ENCODE results near the gene FAM83G. TPM values are rescaled to one million over a fixed set of nuclear protein-coding genes. Genes with fewer than 3 reads are reported as not detected.
"Not testable (repeated sequence)": the region's sequence is repeated elsewhere in the genome, so short reads cannot be mapped to it uniquely, and the experiment has no call there.

FAM83G gene
- 1.3 and 1.8 TPM in 2 replicates for total RNA-seq
- long read RNA-seq, partial matches to known transcripts, result 1 of 1 reads
- long read RNA-seq, other reads (novel, unspliced or antisense), result 0 of 1 reads

DNA sequence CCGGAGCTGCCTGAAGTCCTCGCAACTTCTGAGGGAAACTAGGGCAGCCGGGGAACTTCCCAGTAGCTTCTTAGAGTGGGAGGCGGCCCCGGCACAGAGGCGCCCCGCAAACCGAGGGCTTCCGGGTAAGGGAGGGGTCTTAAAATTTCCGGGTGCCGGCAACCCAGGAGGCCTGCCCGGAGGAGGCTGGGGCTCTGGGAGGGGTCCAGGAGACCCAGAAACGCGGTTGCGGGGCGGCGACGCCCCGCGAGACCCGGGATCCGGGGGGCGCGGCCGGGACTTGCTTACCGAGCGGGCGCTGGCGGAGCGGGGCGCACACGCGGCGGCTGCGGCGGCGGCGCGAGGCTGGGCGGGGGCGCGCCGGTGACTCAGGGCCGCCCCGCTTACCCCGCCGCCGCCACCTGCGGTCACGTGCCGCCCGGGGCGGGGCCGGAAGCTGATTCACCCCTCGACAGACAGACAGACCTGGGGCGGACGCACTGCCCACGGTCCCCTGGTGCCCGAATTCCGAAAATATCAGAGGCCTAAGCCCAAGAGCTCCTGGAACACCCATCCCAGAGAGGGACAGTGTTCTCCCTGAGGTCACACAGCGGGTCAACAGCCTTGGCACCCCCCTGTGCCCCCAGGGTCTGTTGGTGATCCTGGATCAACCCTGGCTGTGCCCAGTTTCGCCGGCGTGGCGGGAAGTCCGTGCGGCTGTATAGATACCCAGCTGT, at the start of gene FAM83G:
Gene FAM83G, minus strand, starts transcription at position 344 of the 716 bp plus-strand sequence. CDS start 723 bp downstream, outside the sequence.
- TF ChIP-seq, protein P1, sequence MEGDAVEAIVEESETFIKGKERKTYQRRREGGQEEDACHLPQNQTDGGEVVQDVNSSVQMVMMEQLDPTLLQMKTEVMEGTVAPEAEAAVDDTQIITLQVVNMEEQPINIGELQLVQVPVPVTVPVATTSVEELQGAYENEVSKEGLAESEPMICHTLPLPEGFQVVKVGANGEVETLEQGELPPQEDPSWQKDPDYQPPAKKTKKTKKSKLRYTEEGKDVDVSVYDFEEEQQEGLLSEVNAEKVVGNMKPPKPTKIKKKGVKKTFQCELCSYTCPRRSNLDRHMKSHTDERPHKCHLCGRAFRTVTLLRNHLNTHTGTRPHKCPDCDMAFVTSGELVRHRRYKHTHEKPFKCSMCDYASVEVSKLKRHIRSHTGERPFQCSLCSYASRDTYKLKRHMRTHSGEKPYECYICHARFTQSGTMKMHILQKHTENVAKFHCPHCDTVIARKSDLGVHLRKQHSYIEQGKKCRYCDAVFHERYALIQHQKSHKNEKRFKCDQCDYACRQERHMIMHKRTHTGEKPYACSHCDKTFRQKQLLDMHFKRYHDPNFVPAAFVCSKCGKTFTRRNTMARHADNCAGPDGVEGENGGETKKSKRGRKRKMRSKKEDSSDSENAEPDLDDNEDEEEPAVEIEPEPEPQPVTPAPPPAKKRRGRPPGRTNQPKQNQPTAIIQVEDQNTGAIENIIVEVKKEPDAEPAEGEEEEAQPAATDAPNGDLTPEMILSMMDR (conservative IDR thresholded peaks at IDR 0.05), result no peak
- no peak for DNase-seq (ENCODE audit: low read depth, low spot score)
- Mint-ChIP-seq H3K9me3 (no peaks in the 10 kb centered on the region), H3K36me3 (ENCODE audit: low read depth) (peaks cover 2% of the 10 kb centered on the region), H3K27ac (ENCODE audit: unreplicated experiment) (no peak within 1 kb of the TSS), H3K27me3 (ENCODE audit: low read depth) (peaks cover 48% of the 10 kb centered on the region), H3K4me1 (no peaks in the 10 kb centered on the region), H3K4me3 (peak within 1 kb of the TSS; percentile 67)

DNA sequence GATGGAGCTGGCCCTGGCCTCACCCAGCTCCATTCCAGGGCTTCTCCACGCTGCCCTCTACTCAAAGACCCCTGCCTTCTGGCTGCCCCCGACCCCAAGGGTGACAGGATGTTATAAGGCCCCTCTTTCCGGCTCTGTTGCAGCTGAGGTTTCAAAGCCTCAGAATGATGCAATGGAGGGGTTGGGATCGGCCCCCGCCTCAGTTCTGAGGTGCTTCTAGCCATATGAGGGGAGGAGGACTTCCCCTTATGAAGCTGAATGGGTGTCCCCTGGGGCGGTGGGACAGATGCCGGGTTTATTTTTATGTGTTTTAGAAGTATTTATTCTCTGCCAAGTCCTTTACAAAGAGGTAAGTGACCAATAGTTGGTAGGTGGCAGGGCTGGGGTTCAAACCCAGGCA, 44.3 kb upstream of the FAM83G start:
- H3K9me3 Mint-ChIP-seq; H3K27ac Mint-ChIP-seq (ENCODE audit: unreplicated experiment); DNase-seq (ENCODE audit: low read depth, low spot score); H3K36me3 Mint-ChIP-seq (ENCODE audit: low read depth); H3K4me3 Mint-ChIP-seq; H3K27me3 Mint-ChIP-seq (ENCODE audit: low read depth); H3K4me1 Mint-ChIP-seq: not testable (repeated sequence)

- H3K4me3 Mint-ChIP-seq; DNase-seq (ENCODE audit: low read depth, low spot score); H3K27me3 Mint-ChIP-seq (ENCODE audit: low read depth); H3K9me3 Mint-ChIP-seq; H3K27ac Mint-ChIP-seq (ENCODE audit: unreplicated experiment); H3K4me1 Mint-ChIP-seq; H3K36me3 Mint-ChIP-seq (ENCODE audit: low read depth): not testable (repeated sequence)
Observed at GRCh38 chr17:19047510-19047909, 42.9 kb upstream of the FAM83G start.

DNA sequence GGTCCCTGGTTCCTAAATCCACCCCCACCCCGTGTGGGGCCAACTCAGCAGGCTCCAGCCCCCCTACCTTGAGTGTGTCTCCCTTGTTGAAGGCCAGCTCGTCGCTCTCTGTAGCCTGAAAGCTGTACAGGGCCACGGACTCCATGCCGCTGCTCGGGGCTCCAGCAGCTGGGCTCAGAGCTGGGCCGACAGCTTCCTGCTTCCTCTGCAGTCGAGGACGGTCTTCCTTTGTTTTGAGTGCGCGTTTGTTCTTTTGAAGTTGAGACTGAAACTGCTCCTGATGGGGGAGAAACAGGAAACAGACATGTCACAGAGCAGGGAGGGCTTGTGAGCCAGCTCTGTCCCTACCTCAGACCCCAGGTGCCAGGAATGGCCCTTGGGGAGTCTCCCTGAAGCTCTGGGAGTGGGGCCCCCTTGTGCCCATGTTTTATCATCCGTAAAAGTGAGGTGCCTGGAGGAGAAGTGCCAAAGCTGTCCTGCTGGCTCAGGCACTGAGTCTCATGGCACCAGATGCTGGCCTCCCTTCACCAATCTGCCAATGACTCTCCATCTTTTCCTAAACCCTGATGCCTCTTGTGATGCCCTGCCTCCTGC, 42.3 kb upstream of the FAM83G start, which contains the start of gene GRAP:
Gene GRAP, minus strand, starts transcription at position 176 of the 594 bp plus-strand sequence. Its CDS starts 31 bp downstream, at position 145.
- H3K4me1 Mint-ChIP-seq; DNase-seq (ENCODE audit: low read depth, low spot score); H3K27me3 Mint-ChIP-seq (ENCODE audit: low read depth); H3K4me3 Mint-ChIP-seq; H3K36me3 Mint-ChIP-seq (ENCODE audit: low read depth); H3K27ac Mint-ChIP-seq (ENCODE audit: unreplicated experiment); H3K9me3 Mint-ChIP-seq: not testable (repeated sequence)

GRCh38 chr17:19044643-19045042, 40.1 kb upstream of the FAM83G start:
- not testable (repeated sequence) for H3K4me3 Mint-ChIP-seq; H3K4me1 Mint-ChIP-seq; DNase-seq (ENCODE audit: low read depth, low spot score); H3K9me3 Mint-ChIP-seq; H3K27me3 Mint-ChIP-seq (ENCODE audit: low read depth); H3K36me3 Mint-ChIP-seq (ENCODE audit: low read depth); H3K27ac Mint-ChIP-seq (ENCODE audit: unreplicated experiment)

DNA sequence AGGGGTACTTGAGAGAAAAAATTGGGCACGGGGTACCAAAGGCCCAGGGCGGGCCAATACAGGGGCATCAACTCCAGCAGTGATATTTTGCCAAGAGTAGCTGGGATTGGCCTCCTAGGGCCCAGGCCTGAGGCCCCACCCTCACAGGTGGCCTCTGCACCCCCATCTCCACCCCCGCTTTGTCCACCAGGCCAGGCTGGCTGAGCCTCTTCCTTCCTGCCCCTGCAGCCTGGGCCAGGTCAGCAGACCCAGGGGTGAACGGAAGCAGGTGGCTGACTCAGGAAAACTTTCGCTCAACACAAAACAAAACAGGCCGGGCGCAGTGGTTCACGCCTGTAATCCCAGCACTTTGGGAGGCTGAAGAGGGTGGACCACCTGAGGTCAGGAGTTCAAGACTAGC, 38.5 kb upstream of the FAM83G start:
- H3K27ac Mint-ChIP-seq (ENCODE audit: unreplicated experiment), result not testable (repeated sequence)

GRCh38 chr17:19042369-19042768, 37.8 kb upstream of the FAM83G start:
- not testable (repeated sequence) for H3K4me3 Mint-ChIP-seq; H3K9me3 Mint-ChIP-seq; DNase-seq (ENCODE audit: low read depth, low spot score); H3K36me3 Mint-ChIP-seq (ENCODE audit: low read depth); H3K4me1 Mint-ChIP-seq; H3K27me3 Mint-ChIP-seq (ENCODE audit: low read depth); H3K27ac Mint-ChIP-seq (ENCODE audit: unreplicated experiment)

More for the DNA sequence above, 38.5 kb upstream of the FAM83G start:
- DNase-seq (ENCODE audit: low read depth, low spot score); H3K9me3 Mint-ChIP-seq; H3K4me3 Mint-ChIP-seq; H3K4me1 Mint-ChIP-seq; H3K36me3 Mint-ChIP-seq (ENCODE audit: low read depth); H3K27me3 Mint-ChIP-seq (ENCODE audit: low read depth): not testable (repeated sequence)

GRCh38 chr17:19041871-19042270, 37.3 kb upstream of the FAM83G start:
- H3K36me3 Mint-ChIP-seq (ENCODE audit: low read depth), result not testable (repeated sequence)

GRCh38 chr17:19040350-19040749, 35.8 kb upstream of the FAM83G start:
- H3K36me3 Mint-ChIP-seq (ENCODE audit: low read depth); H3K27ac Mint-ChIP-seq (ENCODE audit: unreplicated experiment); H3K27me3 Mint-ChIP-seq (ENCODE audit: low read depth); H3K9me3 Mint-ChIP-seq; H3K4me3 Mint-ChIP-seq; H3K4me1 Mint-ChIP-seq; DNase-seq (ENCODE audit: low read depth, low spot score): not testable (repeated sequence)

More at GRCh38 chr17:19041871-19042270, 37.3 kb upstream of the FAM83G start:
- H3K4me1 Mint-ChIP-seq; H3K27me3 Mint-ChIP-seq (ENCODE audit: low read depth); H3K27ac Mint-ChIP-seq (ENCODE audit: unreplicated experiment); DNase-seq (ENCODE audit: low read depth, low spot score); H3K4me3 Mint-ChIP-seq; H3K9me3 Mint-ChIP-seq: not testable (repeated sequence)

- not testable (repeated sequence) for H3K9me3 Mint-ChIP-seq; H3K27me3 Mint-ChIP-seq (ENCODE audit: low read depth); H3K27ac Mint-ChIP-seq (ENCODE audit: unreplicated experiment); H3K4me1 Mint-ChIP-seq; DNase-seq (ENCODE audit: low read depth, low spot score); H3K36me3 Mint-ChIP-seq (ENCODE audit: low read depth); H3K4me3 Mint-ChIP-seq
Observed at GRCh38 chr17:19038730-19039129, 34.2 kb upstream of the FAM83G start.

GRCh38 chr17:19038007-19038406, 33.4 kb upstream of the FAM83G start:
- H3K4me1 Mint-ChIP-seq; DNase-seq (ENCODE audit: low read depth, low spot score); H3K27ac Mint-ChIP-seq (ENCODE audit: unreplicated experiment); H3K27me3 Mint-ChIP-seq (ENCODE audit: low read depth); H3K36me3 Mint-ChIP-seq (ENCODE audit: low read depth); H3K4me3 Mint-ChIP-seq; H3K9me3 Mint-ChIP-seq: not testable (repeated sequence)

- H3K36me3 Mint-ChIP-seq (ENCODE audit: low read depth); DNase-seq (ENCODE audit: low read depth, low spot score); H3K9me3 Mint-ChIP-seq; H3K27ac Mint-ChIP-seq (ENCODE audit: unreplicated experiment); H3K4me3 Mint-ChIP-seq; H3K27me3 Mint-ChIP-seq (ENCODE audit: low read depth); H3K4me1 Mint-ChIP-seq: not testable (repeated sequence)
Observed at GRCh38 chr17:19037547-19037946, 33.0 kb upstream of the FAM83G start.

DNA sequence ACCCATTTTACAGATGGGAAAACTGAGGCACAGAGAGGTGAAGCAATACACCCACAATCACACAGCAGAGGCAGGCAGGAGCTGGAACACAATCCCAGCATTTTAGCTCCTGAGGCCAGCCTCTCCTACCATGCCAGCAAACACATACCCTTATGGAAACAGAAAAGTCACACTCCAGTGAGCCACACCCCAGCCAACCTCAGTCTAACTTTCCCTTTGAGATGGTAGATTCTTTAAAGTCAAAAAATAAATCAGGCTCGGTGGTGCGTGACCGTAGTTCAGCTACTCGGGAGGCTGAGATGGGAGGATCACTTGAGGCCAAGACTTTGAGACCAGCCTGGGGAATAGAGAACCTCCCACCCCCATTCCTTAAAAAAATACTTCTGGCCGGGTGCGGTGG, 31.6 kb upstream of the FAM83G start:
- not testable (repeated sequence) for H3K9me3 Mint-ChIP-seq; H3K36me3 Mint-ChIP-seq (ENCODE audit: low read depth); H3K4me1 Mint-ChIP-seq; DNase-seq (ENCODE audit: low read depth, low spot score); H3K4me3 Mint-ChIP-seq; H3K27me3 Mint-ChIP-seq (ENCODE audit: low read depth); H3K27ac Mint-ChIP-seq (ENCODE audit: unreplicated experiment)

Data from neural crest cell (in vitro differentiated cells).